OCI-LY1 (cell line): ENCODE measurements around the gene ALPK3.

Experiments
- H2AFZ ChIP-seq: fragments of 200-600 bp; sonication (generic), shearing (Covaris generic); 2 replicates; pipeline ENCODE4 v1.6.0; 2014; ENCODE audit warnings: antibody characterized with exemption, mild to moderate bottlenecking, low read length
- H3F3A ChIP-seq: fragments of 200-600 bp; sonication (generic), shearing (Covaris generic); 2 replicates; pipeline ENCODE4 v1.6.0; 2014; ENCODE audit warnings: mild to moderate bottlenecking, antibody characterized with exemption, low read length, moderate library complexity; ENCODE audit not compliant: insufficient read depth
- H3K27ac ChIP-seq: fragments of 200-600 bp; sonication (generic); 2 replicates; pipeline ENCODE4 v1.5.1; 2014; ENCODE audit warnings: low read length, mixed run types, mild to moderate bottlenecking, low read depth; ENCODE audit not compliant: poor library complexity, severe bottlenecking
- H3K27me3 ChIP-seq: fragments of 200-600 bp; sonication (generic); 2 replicates; pipeline ENCODE4 v1.6.0; 2014; ENCODE audit warnings: antibody characterized with exemption, mild to moderate bottlenecking, low read length, moderate library complexity; ENCODE audit not compliant: insufficient read depth
- H3K36me3 ChIP-seq: fragments of 200-600 bp; sonication (generic); 2 replicates; pipeline ENCODE4 v1.6.1; 2014; ENCODE audit warnings: mild to moderate bottlenecking, antibody characterized with exemption, low read length, moderate library complexity, mixed read lengths; ENCODE audit not compliant: insufficient read depth
- H3K4me1 ChIP-seq: fragments of 200-600 bp; sonication (generic); 2 replicates; pipeline ENCODE4 v1.5.1; 2014; ENCODE audit warnings: mild to moderate bottlenecking, low read length, moderate library complexity; ENCODE audit not compliant: insufficient read depth, severe bottlenecking
- H3K4me2 ChIP-seq: fragments of 200-600 bp; sonication (generic), shearing (Covaris generic); 2 replicates; pipeline ENCODE4 v1.6.1; 2014; ENCODE audit warnings: low read length
- H3K4me3 ChIP-seq: fragments of 200-600 bp; sonication (generic); 2 replicates; pipeline ENCODE4 v1.5.1; 2014; ENCODE audit warnings: low read length, low read depth, mild to moderate bottlenecking, mixed read lengths; ENCODE audit not compliant: poor library complexity, severe bottlenecking
- H3K79me2 ChIP-seq: fragments of 200-600 bp; shearing (Covaris generic); 2 replicates; pipeline ENCODE4 v1.6.1; 2016; ENCODE audit warnings: mixed run types, low read length, mixed read lengths; ENCODE audit not compliant: insufficient read depth
- H3K9ac ChIP-seq: fragments of 200-600 bp; sonication (generic), shearing (Covaris generic); 2 replicates; pipeline ENCODE4 v1.6.1; 2014; ENCODE audit warnings: mild to moderate bottlenecking, low read length, mixed read lengths
- H3K9me2 ChIP-seq: fragments of 200-600 bp; sonication (generic), shearing (Covaris generic); 2 replicates; pipeline ENCODE4 v1.6.1; 2014; ENCODE audit warnings: low read depth, mild to moderate bottlenecking, low read length, mixed read lengths
- H3K9me3 ChIP-seq: fragments of 200-600 bp; shearing (Covaris generic); 2 replicates; pipeline ENCODE4 v1.6.1; 2014; ENCODE audit warnings: low read length, mixed read lengths
- H4K20me1 ChIP-seq: fragments of 200-600 bp; sonication (generic), shearing (Covaris generic); 2 replicates; pipeline ENCODE4 v1.6.0; 2016; ENCODE audit warnings: mild to moderate bottlenecking, low read length; ENCODE audit not compliant: insufficient read depth
- CTCF ChIP-seq: fragments of 200-600 bp; sonication (generic), shearing (Covaris generic); IDR thresholded peaks from 2 replicates; pipeline ENCODE4 v1.5.1; 2017; ENCODE audit warnings: mild to moderate bottlenecking, antibody characterized with exemption, low read length, moderate library complexity, mixed read lengths
- EZH2 ChIP-seq: fragments of 200-600 bp; sonication (generic), shearing (Covaris generic); IDR thresholded peaks from 2 replicates; pipeline ENCODE4 v1.8.0; 2017; ENCODE audit warnings: borderline replicate concordance, mixed run types, mild to moderate bottlenecking, antibody characterized with exemption, low read length, moderate library complexity, mixed read lengths

Gene ALPK3

GRCh38 chr15:84813931-84814330 is 3.2 kb upstream of the ALPK3 start:
- Histone ChIP-seq H3K79me2 (no peaks in the 10 kb centered on the region), H4K20me1 (no peaks in the 10 kb centered on the region), H3K27ac (no peak overlapping the region), H3K9me2 (no peaks in the 10 kb centered on the region), H3F3A (no peaks in the 10 kb centered on the region), H3K27me3 (no peaks in the 10 kb centered on the region), H3K36me3 (no peaks in the 10 kb centered on the region), H3K9ac (no peak overlapping the region), H2AFZ (no peak overlapping the region), H3K9me3 (no peaks in the 10 kb centered on the region), H3K4me1 (no peaks in the 10 kb centered on the region), H3K4me3 (no peak overlapping the region), H3K4me2 (no peak overlapping the region)
- TF ChIP-seq EZH2 (no peak), CTCF (no peak)

GRCh38 chr15:84814916-84815315 is 2.2 kb upstream of the ALPK3 start:
- Histone ChIP-seq H3K27ac (no peak overlapping the region), H3K79me2 (no peaks in the 10 kb centered on the region), H2AFZ (no peak overlapping the region), H3K9ac (no peak overlapping the region), H3K27me3 (no peaks in the 10 kb centered on the region), H3K36me3 (no peaks in the 10 kb centered on the region), H3K9me2 (no peaks in the 10 kb centered on the region), H3K4me3 (no peak overlapping the region), H3K4me2 (no peak overlapping the region), H3F3A (no peaks in the 10 kb centered on the region), H4K20me1 (no peaks in the 10 kb centered on the region), H3K4me1 (no peaks in the 10 kb centered on the region), H3K9me3 (no peaks in the 10 kb centered on the region)
- TF ChIP-seq EZH2 (no peak), CTCF (no peak)

GRCh38 chr15:84817466-84818081 is 418 bp downstream of the ALPK3 start:
- Histone ChIP-seq H3K9ac (no peak overlapping the region), H3K9me3 (no peaks in the 10 kb centered on the region), H3K27ac (no peak overlapping the region), H3F3A (no peaks in the 10 kb centered on the region), H2AFZ (no peak overlapping the region), H3K9me2 (no peaks in the 10 kb centered on the region), H3K36me3 (no peaks in the 10 kb centered on the region), H3K27me3 (no peaks in the 10 kb centered on the region), H3K4me1 (no peaks in the 10 kb centered on the region), H3K79me2 (no peaks in the 10 kb centered on the region), H3K4me2 (no peak overlapping the region), H4K20me1 (no peaks in the 10 kb centered on the region), H3K4me3 (no peak overlapping the region)
- no peak for TF ChIP-seq CTCF
- no peak for TF ChIP-seq EZH2
